ENCODE measurements around the gene C6orf89. TPM values are rescaled to one million over a fixed set of nuclear protein-coding genes. Genes with fewer than 3 reads are reported as not detected.
A peak's percentile ranks its signal among the peaks of the same experiment; 100 is the strongest.

C6orf89 gene
- total and polyA plus RNA-seq, 2 of the 8 experiments (the other 6 are each of a cell fraction or from before 2014, with no cell fraction given), result 4.6 to 12.3 TPM

GRCh38 chr6:36936824-36937223 lies 51.1 kb downstream of the C6orf89 start:
- no peak overlapping the region for H4K5ac ChIP-seq (ENCODE audit: insufficient read length, low read depth, low read length)
- CTCF ChIA-PET (ENCODE audit: partially characterized antibody), result interaction anchor here (0.8 to 3.1 kb wide), 5 partner anchors 18 to 81 kb away, joined by 3 to 19 read pairs (median 5); no protein-coding TSS in a partner anchor
- 96% methylated on average over 5 of the region's 5 CpGs; no CpG with 5 or more reads in 1 of the 2 experiments for WGBS, 2 experiments (ENCODE audit: extremely low coverage in 1 of 2, insufficient coverage in 1 of 2, insufficient read length in 1 of 2, insufficient replicate concordance in 2 of 2, low coverage in 1 of 2, low lambda C conversion rate in 2 of 2, missing lambda C conversion rate in 1 of 2)
- TF ChIP-seq SP4 (IDR thresholded peaks at IDR 0.05; ENCODE audit: low read length) (no peak), YY1 (IDR thresholded peaks at IDR 0.05; ENCODE audit: low read depth, low read length) (no peak), ASH2L (IDR thresholded peaks at IDR 0.05; ENCODE audit: low read length) (no peak), RAD21 (IDR thresholded peaks at IDR 0.05 in 1 of 2, conservative IDR thresholded peaks at IDR 0.05 in 1 of 2; ENCODE audit: low read depth in 2 of 2, low read length in 2 of 2) (no peak), CEBPB (IDR thresholded peaks at IDR 0.05; ENCODE audit: low read depth, low read length) (no peak), GTF2F1 (IDR thresholded peaks at IDR 0.05; ENCODE audit: borderline replicate concordance, low read depth, low read length) (no peak), SAP30 (IDR thresholded peaks at IDR 0.05; ENCODE audit: insufficient read depth, insufficient replicate concordance, low read length) (no peak), TEAD4 (IDR thresholded peaks at IDR 0.05; ENCODE audit: low read depth, low read length) (no peak), SIRT6 (IDR thresholded peaks at IDR 0.05; ENCODE audit: low read length) (no peak), TCF12 (IDR thresholded peaks at IDR 0.05; ENCODE audit: low read depth, low read length) (no peak), POLR2A (IDR thresholded peaks at IDR 0.05; ENCODE audit: control extremely low read depth in 1 of 2, low read depth in 2 of 2, low read length in 2 of 2) (no peak), NANOG (IDR thresholded peaks at IDR 0.05; ENCODE audit: insufficient read depth, low read depth, low read length, poor library complexity, severe bottlenecking) (no peak), GABPA (IDR thresholded peaks at IDR 0.05; ENCODE audit: borderline replicate concordance, insufficient read depth, low read length) (no peak), RFX5 (IDR thresholded peaks at IDR 0.05; ENCODE audit: borderline replicate concordance, low read depth, low read length) (no peak), JUN (IDR thresholded peaks at IDR 0.05; ENCODE audit: low read depth, low read length) (no peak)
- H3K4me1 ChIP-seq (replicated peaks in 1 of 4; ENCODE audit: control insufficient read depth in 3 of 4, insufficient read depth in 4 of 4, low read length in 3 of 4), result no peaks in the 10 kb centered on the region
- no peaks in the 10 kb centered on the region for H3K9me3 ChIP-seq (ENCODE audit: insufficient read depth in 2 of 2, low read depth in 1 of 2, low read length in 1 of 2)
- POLR2A ChIA-PET (ENCODE audit: partially characterized antibody), result no interaction called here
- no peaks in the 10 kb centered on the region for H3K79me2 ChIP-seq (ENCODE audit: control insufficient read depth in 1 of 2, insufficient read depth in 2 of 2, low read length in 2 of 2)
- H2BK12ac ChIP-seq (ENCODE audit: low read depth, low read length), result no peak overlapping the region
- H3K36me3 ChIP-seq (ENCODE audit: control insufficient read depth in 2 of 4, insufficient read depth in 4 of 4, low read length in 3 of 4), result no peaks in the 10 kb centered on the region
- H2BK5ac ChIP-seq (ENCODE audit: low read depth, low read length), result no peak overlapping the region
- no peak overlapping the region for H2AFZ ChIP-seq (ENCODE audit: low read length)
- H3K23me2 ChIP-seq (ENCODE audit: low read depth, low read length), result no peaks in the 10 kb centered on the region
- no peak overlapping the region for H3K18ac ChIP-seq (ENCODE audit: extremely low read depth, low read length)
- no peak overlapping the region for H2AK5ac ChIP-seq (ENCODE audit: low read depth, low read length)
- H4K91ac ChIP-seq (replicated peaks; ENCODE audit: insufficient read length, low read length), result no peak overlapping the region
- H4K20me1 ChIP-seq (replicated peaks in 1 of 2; ENCODE audit: control insufficient read depth in 1 of 2, insufficient read depth in 2 of 2, low read length in 2 of 2), result no peaks in the 10 kb centered on the region
- H3K27ac ChIP-seq (ENCODE audit: low read depth, low read length), result no peak overlapping the region
- H3K4me2 ChIP-seq (ENCODE audit: insufficient read depth in 1 of 2, low read depth in 2 of 2, low read length in 2 of 2), result no peak overlapping the region
- DNase-seq (ENCODE audit: low read depth in 1 of 2, low spot score in 2 of 2) (no peak), FAIRE-seq (no peak)
- H3K23ac ChIP-seq (ENCODE audit: insufficient read length), result no peak overlapping the region
- no peak overlapping the region for H2BK120ac ChIP-seq (replicated peaks; ENCODE audit: low read depth, low read length)
- H3K14ac ChIP-seq (ENCODE audit: insufficient read length), result no peak overlapping the region
- no peak overlapping the region for H2BK20ac ChIP-seq (ENCODE audit: low read length)
- peak overlapping the region in 1 of 4 experiments; percentile 21; a peak in 1 of 7 replicates for H3K9ac ChIP-seq (replicated peaks in 1 of 4; ENCODE audit: extremely low read depth in 1 of 4, low read depth in 3 of 4, low read length in 3 of 4)
- H4K8ac ChIP-seq (ENCODE audit: extremely low read depth, insufficient read depth, low read length), result no peak overlapping the region
- H3K4me3 ChIP-seq (ENCODE audit: extremely low read depth in 1 of 4, insufficient read depth in 2 of 4, low read depth in 3 of 4, low read length in 4 of 4), result no peak overlapping the region
- no peak overlapping the region for H3K4ac ChIP-seq (replicated peaks; ENCODE audit: insufficient read length, low read depth, low read length)
- H2BK15ac ChIP-seq (ENCODE audit: low read length), result no peak overlapping the region
- H3K56ac ChIP-seq (replicated peaks; ENCODE audit: insufficient read length, low read depth, low read length), result no peak overlapping the region
- no peaks in the 10 kb centered on the region for H3K79me1 ChIP-seq (ENCODE audit: low read depth, low read length)
- no peaks in the 10 kb centered on the region for H3K27me3 ChIP-seq (replicated peaks in 1 of 4; ENCODE audit: control insufficient read depth in 3 of 4, extremely low read depth in 1 of 4, insufficient read depth in 3 of 4, low read length in 3 of 4)
